Activated naive CD8-positive, alpha-beta T cell treated with anti-CD3 and anti-CD28 coated beads, Interleukin-2, amount 50 U/mL, for 24 hours (primary cell): ENCODE measurements around the gene RNPEPL1.
A peak's percentile ranks its signal among the peaks of the same experiment; 100 is the strongest.

Experiments
- ATAC-seq: fragments of 150-1000 bp; cut with Tn5 transposase; one replicate; pipeline ENCODE4 v1.10.0; 2021
- DNase-seq: peaks from one replicate; pipeline ENCODE4 v3.0.0; 2021
- H3K27ac Mint-ChIP-seq: one replicate; pipeline ENCODE4 v1.8.0; 2021; ENCODE audit warnings: mild to moderate bottlenecking, mixed read lengths
- H3K27me3 Mint-ChIP-seq: one replicate; pipeline ENCODE4 v1.8.0; 2021; ENCODE audit warnings: mixed read lengths
- H3K36me3 Mint-ChIP-seq: one replicate; pipeline ENCODE4 v1.8.0; 2021; ENCODE audit warnings: low read depth, mixed read lengths
- H3K4me1 Mint-ChIP-seq: one replicate; pipeline ENCODE4 v1.8.0; 2021; ENCODE audit warnings: mixed read lengths
- H3K4me3 Mint-ChIP-seq: one replicate; pipeline ENCODE4 v1.8.0; 2021; ENCODE audit warnings: mild to moderate bottlenecking, moderate library complexity, mixed read lengths
- H3K9me3 Mint-ChIP-seq: one replicate; pipeline ENCODE4 v1.8.0; 2021; ENCODE audit warnings: mixed read lengths

The RNPEPL1 gene

DNA sequence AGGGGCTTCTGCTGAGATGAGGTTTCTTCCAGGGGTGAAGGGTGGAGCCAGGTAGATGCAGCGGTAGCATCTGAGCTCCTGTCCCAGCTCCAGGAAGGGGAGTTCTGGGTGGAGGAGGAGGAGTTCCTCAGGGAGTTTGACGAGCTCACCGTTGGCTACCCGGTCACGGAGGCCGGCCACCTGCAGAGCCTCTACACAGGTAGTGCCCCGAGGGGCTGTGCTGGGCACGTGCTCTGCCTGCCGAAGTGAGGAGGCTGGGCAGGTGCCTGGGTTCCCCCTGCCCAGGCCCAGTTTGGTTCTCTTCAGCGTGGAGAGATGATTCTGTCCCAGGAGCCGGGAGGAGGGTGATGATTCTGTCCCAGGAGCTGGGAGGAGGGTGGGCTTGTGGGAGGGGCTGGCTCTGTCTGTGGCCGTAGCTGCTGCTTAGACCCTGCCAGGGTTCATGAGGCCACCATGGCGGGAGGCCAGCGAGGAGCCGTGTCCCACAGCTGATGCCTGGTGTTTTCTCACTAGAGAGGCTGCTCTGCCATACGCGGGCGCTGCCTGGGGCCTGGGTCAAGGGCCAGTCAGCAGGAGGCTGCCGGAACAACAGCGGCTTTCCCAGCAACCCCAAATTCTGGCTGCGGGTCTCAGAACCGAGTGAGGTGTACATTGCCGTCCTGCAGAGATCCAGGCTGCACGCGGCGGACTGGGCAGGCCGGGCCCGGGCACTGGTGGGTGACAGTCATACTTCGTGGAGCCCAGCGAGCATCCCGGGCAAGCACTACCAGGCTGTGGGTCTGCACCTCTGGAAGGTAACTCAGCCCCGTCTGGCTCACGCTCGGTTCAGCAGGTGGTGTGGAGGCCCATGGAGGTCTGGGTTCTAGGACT is 26.5 kb downstream of the RNPEPL1 start:
- peaks cover under 1% of the 10 kb centered on the region for H3K4me1 Mint-ChIP-seq
- no peak overlapping the region for H3K4me3 Mint-ChIP-seq
- no peaks in the 10 kb centered on the region for H3K27me3 Mint-ChIP-seq
- no peaks in the 10 kb centered on the region for H3K9me3 Mint-ChIP-seq
- ATAC-seq: no peak
- H3K27ac Mint-ChIP-seq: no peak overlapping the region
- peaks cover 10% of the 10 kb centered on the region for H3K36me3 Mint-ChIP-seq
- DNase-seq: no peak

DNA sequence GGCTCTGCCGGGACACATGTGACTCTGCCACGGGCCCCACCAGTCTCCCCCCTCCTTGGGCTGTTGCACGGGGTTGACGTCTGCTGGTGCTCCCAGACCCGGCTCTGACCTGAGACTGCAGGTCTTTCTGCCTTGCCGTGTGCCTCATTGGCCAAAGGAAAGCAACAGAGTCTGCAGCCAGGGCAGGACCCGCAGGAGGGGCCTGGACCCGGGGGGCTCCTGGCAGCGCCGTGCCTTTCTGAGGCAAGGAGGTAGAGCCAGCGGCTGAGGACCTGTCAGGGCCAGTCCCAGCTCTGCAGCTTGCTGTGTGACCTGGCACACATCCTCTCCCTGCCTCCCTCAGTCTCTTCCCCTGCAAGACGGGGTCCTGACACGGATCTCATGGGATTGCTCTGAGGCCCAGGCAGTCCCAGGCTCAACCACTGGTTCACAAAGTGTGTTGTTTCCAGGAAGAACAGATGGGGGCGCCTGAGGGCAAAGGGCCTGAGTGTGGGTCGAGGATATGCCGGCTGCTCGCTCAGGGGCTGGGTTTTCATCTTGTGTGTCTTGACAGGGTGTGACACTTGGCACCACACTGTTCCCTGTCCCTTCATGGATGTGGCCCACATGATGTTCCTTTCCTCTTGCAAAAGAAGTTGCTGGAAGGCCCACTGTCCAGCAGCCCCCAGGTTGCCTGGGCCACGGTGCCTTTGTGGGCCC is 27.2 kb downstream of the RNPEPL1 start:
- H3K36me3 Mint-ChIP-seq: peaks cover 10% of the 10 kb centered on the region
- no peaks in the 10 kb centered on the region for H3K27me3 Mint-ChIP-seq
- no peaks in the 10 kb centered on the region for H3K9me3 Mint-ChIP-seq
- H3K4me3 Mint-ChIP-seq: no peak overlapping the region
- DNase-seq (peak; percentile 50), ATAC-seq (no peak)
- no peak overlapping the region for H3K27ac Mint-ChIP-seq
- no peaks in the 10 kb centered on the region for H3K4me1 Mint-ChIP-seq

DNA sequence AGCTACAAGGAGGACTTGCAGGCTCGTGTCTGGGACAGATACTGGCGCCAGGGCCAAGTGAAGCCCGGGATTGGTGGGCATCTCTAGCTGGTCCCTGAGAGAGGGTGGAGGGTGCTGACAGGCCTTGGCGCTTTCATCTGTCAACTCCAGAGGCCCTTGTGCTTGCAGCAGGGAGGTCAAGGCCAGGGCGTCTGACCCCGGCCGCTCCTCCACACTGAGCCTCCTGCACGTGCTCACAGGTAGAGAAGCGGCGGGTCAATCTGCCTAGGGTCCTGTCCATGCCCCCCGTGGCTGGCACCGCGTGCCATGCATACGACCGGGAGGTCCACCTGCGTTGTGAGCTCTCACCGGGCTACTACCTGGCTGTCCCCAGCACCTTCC is 27.8 kb downstream of the RNPEPL1 start:
- Mint-ChIP-seq H3K9me3 (no peaks in the 10 kb centered on the region), H3K4me1 (no peaks in the 10 kb centered on the region), H3K27ac (no peak overlapping the region), H3K4me3 (no peak overlapping the region), H3K27me3 (no peaks in the 10 kb centered on the region), H3K36me3 (peaks cover 10% of the 10 kb centered on the region)
- no peak for DNase-seq
- ATAC-seq: no peak

DNA sequence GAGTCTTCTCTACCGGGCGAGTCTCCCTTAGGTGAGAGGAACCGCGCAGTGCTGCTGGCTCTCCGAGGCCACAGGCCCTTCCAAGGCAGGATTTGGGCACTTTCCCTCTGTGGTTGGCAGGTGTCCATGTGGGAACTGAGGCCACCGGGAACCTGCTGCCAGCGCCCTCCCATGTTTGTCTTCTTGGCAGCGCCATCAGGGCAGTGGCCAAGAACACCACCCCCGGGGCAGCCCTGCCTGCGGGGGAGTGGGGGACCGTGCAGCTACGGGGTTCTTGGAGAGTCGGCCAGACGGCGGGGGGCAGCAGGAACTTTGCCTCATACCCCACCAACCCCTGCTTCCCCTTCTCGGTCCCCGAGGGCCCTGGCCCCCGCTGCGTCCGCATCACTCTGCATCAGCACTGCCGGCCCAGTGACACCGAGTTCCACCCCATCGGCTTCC is 28.2 kb downstream of the RNPEPL1 start:
- Mint-ChIP-seq H3K27ac (no peak overlapping the region), H3K9me3 (no peaks in the 10 kb centered on the region), H3K27me3 (no peaks in the 10 kb centered on the region), H3K4me3 (no peak overlapping the region), H3K36me3 (peaks cover 8% of the 10 kb centered on the region), H3K4me1 (no peaks in the 10 kb centered on the region)
- DNase-seq (no peak), ATAC-seq (no peak)

DNA sequence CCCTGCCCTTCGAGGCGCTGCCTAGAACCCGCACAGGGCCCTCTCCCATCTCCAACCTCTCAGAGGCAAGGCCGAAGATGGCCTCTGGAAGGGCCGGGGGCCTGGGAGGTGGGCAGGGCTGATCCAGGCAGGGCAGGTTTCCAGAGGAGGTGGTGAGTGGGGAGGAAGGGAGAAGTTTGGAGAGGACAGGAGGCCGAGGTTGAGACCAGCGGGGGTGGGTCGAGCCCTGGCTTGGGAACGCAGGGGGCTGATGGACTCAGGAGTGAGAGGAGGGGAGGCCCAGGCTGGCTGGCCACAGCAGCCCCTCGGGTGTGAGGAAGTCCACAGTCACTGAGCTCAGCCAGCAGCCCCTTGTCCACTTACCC is 28.8 kb downstream of the RNPEPL1 start:
- Mint-ChIP-seq H3K27ac (no peak overlapping the region), H3K9me3 (no peaks in the 10 kb centered on the region)

DNA sequence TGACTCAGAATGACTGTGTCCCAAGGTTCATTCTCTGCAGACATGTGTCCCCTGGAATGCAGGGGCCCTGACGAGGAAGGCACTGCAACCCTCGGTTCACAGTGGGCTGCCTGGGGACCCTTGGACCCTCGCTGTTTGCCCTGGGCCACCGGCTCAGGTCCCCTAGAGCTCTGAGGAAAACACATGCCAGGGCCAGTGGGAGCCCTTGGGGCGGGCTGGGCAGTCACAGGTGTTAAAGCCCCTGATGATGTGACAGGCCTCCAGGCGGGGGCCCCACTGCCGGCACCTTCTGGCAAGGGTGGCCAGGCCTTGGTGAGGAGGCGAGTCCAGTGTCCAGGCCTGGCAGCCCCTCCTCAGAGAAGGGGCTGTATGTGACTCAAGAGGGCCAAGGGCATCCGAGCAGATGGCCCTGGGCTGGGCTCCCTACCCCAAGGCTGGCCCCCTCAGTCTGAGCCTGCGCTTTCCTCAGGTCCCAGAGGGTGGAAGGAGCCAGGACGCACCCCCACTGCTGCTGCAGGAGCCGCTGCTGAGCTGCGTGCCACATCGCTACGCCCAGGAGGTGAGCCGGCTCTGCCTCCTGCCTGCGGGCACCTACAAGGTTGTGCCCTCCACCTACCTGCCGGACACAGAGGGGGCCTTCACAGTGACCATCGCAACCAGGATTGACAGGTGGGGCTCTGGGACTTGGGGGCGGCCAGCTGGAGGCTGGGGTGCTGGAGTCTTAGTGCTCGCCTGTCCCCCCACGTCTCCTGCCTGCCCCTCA is 29.3 kb downstream of the RNPEPL1 start:
- DNase-seq: no peak

More for the DNA sequence above, 28.8 kb downstream of the RNPEPL1 start:
- Mint-ChIP-seq H3K27me3 (no peaks in the 10 kb centered on the region), H3K4me3 (no peak overlapping the region), H3K36me3 (peaks cover 5% of the 10 kb centered on the region), H3K4me1 (no peaks in the 10 kb centered on the region)
- ATAC-seq (no peak), DNase-seq (no peak)

DNA sequence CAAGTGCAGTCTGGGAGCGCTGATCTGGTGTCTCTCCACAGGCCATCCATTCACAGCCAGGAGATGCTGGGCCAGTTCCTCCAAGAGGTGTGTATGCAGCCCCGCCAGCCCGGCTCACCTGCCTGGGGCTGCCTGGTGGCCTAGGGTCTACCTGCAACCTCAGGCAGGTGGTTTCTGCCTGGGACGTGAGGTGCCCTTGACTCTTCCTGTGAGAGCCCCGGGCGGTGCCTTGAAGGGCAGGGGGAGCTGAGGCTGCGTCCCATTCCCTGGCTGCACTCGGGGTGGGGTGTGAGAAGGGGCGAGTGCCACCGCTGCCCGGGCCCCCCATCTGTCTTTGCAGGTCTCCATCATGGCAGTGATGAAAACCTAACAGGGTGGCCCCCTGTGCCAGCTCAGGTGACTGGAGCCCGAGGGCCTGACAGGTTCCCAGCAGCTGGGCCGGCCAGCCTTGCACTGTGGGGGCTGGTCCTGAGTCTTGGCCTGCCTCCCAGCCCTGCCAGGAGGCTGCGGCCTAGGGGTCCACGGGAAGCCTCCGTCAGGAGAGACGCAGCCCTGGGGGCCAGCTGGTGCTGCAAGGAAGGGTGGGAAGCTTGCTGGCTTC is 30.1 kb downstream of the RNPEPL1 start:
- H3K36me3 Mint-ChIP-seq: peaks cover 2% of the 10 kb centered on the region
- DNase-seq: no peak
- H3K27me3 Mint-ChIP-seq: no peaks in the 10 kb centered on the region
- no peak overlapping the region for H3K27ac Mint-ChIP-seq
- H3K4me1 Mint-ChIP-seq: no peaks in the 10 kb centered on the region
- no peaks in the 10 kb centered on the region for H3K9me3 Mint-ChIP-seq
- H3K4me3 Mint-ChIP-seq: no peak overlapping the region
- ATAC-seq: no peak

More for the DNA sequence above, 29.3 kb downstream of the RNPEPL1 start:
- H3K36me3 Mint-ChIP-seq: peaks cover 4% of the 10 kb centered on the region
- H3K27me3 Mint-ChIP-seq: no peaks in the 10 kb centered on the region
- no peak overlapping the region for H3K27ac Mint-ChIP-seq
- H3K4me1 Mint-ChIP-seq: no peaks in the 10 kb centered on the region
- no peak overlapping the region for H3K4me3 Mint-ChIP-seq
- no peaks in the 10 kb centered on the region for H3K9me3 Mint-ChIP-seq
- ATAC-seq: no peak

DNA sequence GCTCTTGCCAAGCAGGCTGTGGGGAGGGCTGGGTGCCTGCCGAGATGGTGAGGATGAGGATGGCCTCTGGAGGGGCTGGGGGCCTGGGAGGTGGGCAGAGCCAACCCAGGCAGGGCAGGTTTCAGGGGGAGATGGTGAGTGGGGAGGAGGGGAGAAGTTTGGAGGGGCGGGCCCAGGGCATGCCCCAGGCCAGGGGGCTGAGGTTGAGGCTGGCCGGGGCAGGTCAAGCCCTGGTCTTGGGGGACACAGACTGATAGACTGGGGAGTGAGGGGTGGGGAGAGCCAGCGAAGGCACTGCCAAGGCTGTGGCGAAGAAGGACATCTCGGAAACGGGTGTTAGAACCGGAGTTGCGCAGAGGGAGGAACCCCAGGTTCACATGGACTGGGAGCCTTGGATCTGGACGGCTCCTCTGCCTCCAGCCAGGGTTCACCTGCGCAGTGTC is 30.9 kb downstream of the RNPEPL1 start:
- Mint-ChIP-seq H3K4me1 (no peaks in the 10 kb centered on the region), H3K4me3 (no peak overlapping the region), H3K9me3 (no peaks in the 10 kb centered on the region), H3K27ac (no peak overlapping the region), H3K36me3 (peaks cover 2% of the 10 kb centered on the region), H3K27me3 (no peaks in the 10 kb centered on the region)
- DNase-seq (no peak), ATAC-seq (no peak)

DNA sequence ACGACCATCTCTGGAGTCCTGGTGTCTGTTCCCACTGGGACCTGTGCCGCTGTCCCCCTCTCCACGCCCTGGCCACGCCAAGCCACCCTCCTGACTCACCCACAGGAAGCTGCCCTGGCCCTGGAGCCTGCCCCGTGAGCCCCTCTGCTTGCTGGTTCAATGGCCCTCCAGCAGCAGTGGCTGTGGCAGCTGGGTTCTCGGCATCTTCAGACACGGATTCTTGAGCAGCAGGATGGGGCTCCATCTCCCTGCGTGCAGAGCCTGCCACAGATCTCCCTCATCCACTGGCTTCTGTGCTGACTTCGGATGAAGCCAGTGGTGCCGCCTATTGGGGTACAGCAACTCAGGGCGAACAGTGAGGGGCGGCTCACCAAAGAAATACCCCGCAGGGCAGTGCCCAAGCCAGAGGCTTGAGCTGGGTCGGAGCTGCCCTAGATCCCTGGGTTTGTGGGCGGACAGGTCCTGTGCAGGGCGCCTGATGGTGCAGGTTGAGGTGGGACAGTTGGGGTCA is 32.2 kb downstream of the RNPEPL1 start:
- no peak for ATAC-seq
- DNase-seq: no peak
- no peaks in the 10 kb centered on the region for H3K9me3 Mint-ChIP-seq

DNA sequence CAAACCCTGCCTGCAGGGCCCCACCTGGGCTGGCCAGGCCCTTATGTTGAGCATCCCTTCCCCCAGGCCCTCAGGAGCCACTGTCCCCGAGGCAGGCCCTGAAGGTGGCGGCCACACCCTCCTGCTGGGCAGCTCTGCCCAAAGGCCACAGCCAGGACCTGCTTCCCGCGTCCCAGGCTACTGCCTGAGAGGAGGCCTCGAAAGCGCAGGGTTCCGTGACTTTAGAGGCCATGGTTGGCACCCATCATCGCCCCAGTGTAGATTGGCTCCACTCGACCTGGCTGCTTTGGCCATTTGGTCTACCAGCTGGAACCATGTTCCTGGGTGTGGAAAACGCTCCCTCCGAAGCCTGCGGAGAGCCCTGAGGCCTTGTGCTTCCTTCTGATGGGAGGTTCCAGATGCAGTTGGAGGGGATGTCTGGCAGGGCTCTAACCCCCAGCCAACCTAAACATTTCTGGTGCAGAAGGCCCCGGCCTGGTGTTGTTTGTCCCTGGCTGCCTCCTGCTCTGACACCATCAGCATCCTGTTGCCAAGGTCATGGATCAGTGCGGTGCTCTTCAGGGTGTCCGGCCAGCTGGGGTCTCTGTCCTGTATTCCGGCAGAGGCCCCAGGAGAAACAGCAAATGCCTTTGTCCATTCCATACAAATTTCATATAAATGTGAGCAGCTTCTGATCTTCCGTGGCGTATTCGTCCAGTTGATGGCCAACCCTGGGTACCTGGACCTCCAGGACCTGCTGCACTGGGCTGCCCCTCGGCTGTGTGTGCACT is 33.0 kb downstream of the RNPEPL1 start:
- H3K9me3 Mint-ChIP-seq: no peaks in the 10 kb centered on the region
- H3K4me3 Mint-ChIP-seq: no peak overlapping the region
- DNase-seq (no peak), ATAC-seq (no peak)
- H3K27me3 Mint-ChIP-seq: no peaks in the 10 kb centered on the region
- H3K36me3 Mint-ChIP-seq: peaks cover 2% of the 10 kb centered on the region
- no peak overlapping the region for H3K27ac Mint-ChIP-seq
- H3K4me1 Mint-ChIP-seq: no peaks in the 10 kb centered on the region

More for the DNA sequence above, 32.2 kb downstream of the RNPEPL1 start:
- H3K27me3 Mint-ChIP-seq: no peaks in the 10 kb centered on the region
- H3K36me3 Mint-ChIP-seq: peaks cover 2% of the 10 kb centered on the region
- H3K27ac Mint-ChIP-seq: no peak overlapping the region
- no peaks in the 10 kb centered on the region for H3K4me1 Mint-ChIP-seq
- H3K4me3 Mint-ChIP-seq: no peak overlapping the region

DNA sequence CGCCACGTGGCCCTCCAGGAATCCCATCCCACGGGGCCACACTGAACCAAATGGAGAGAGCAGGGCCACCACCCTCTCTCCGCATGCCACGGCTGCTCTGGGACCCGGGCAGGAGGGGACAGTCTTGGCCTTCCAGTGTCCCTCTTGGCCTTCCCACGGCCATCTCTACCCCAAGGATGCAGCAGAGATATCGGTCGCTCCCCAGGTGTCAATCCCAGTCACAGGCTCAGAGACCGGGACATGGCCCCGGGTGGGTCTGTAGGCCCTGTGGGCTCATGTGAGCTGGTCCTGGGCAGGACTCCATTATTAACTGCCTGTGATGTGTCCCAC is 33.5 kb downstream of the RNPEPL1 start:
- no peaks in the 10 kb centered on the region for H3K9me3 Mint-ChIP-seq
- no peak overlapping the region for H3K27ac Mint-ChIP-seq
- no peak overlapping the region for H3K4me3 Mint-ChIP-seq
- H3K4me1 Mint-ChIP-seq: no peaks in the 10 kb centered on the region
- H3K27me3 Mint-ChIP-seq: no peaks in the 10 kb centered on the region
- H3K36me3 Mint-ChIP-seq: peaks cover 2% of the 10 kb centered on the region
- DNase-seq: no peak
- no peak for ATAC-seq

DNA sequence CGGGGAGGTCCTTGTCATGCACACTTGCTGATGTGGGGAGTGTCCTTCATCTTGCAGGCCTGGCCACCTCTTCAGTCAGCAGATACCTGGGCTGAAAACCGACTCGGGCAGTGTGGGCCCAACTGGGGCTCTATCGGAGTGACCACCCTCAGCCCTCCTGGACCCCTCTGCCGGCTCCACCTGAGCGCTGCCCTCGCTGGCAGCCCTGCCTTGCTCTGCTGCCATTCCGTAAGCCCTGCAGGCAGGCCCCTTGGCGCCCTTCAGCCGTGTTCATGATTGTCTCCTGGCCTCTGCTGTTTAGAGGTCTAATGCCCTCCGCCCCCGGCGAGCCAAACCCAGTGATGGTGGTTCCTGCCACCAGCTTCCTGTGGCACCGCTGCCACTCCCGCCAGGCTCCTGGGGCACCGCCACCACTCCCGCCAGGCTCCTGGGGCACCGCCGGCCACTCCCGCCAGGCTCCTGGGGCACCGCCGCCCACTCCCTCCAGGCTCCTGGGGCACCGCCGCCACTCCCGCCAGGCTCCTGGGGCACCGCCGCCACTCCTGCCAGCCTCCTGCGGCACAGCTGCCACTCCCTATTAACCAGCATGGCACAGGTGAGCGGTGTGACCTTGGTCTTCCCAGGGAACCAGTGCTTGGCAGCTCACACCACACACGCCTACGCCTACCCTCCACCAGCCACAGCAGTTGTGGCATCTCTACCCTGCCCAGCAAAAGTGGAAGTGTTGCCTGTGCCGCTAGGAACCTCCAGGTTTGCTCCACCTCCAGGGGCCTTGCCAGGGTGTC is 34.2 kb downstream of the RNPEPL1 start:
- no peak overlapping the region for H3K27ac Mint-ChIP-seq
- H3K4me1 Mint-ChIP-seq: no peaks in the 10 kb centered on the region
- no peak for DNase-seq
- peaks cover 2% of the 10 kb centered on the region for H3K36me3 Mint-ChIP-seq
- H3K4me3 Mint-ChIP-seq: no peak overlapping the region
- H3K27me3 Mint-ChIP-seq: no peaks in the 10 kb centered on the region
- H3K9me3 Mint-ChIP-seq: no peaks in the 10 kb centered on the region
- ATAC-seq: no peak

DNA sequence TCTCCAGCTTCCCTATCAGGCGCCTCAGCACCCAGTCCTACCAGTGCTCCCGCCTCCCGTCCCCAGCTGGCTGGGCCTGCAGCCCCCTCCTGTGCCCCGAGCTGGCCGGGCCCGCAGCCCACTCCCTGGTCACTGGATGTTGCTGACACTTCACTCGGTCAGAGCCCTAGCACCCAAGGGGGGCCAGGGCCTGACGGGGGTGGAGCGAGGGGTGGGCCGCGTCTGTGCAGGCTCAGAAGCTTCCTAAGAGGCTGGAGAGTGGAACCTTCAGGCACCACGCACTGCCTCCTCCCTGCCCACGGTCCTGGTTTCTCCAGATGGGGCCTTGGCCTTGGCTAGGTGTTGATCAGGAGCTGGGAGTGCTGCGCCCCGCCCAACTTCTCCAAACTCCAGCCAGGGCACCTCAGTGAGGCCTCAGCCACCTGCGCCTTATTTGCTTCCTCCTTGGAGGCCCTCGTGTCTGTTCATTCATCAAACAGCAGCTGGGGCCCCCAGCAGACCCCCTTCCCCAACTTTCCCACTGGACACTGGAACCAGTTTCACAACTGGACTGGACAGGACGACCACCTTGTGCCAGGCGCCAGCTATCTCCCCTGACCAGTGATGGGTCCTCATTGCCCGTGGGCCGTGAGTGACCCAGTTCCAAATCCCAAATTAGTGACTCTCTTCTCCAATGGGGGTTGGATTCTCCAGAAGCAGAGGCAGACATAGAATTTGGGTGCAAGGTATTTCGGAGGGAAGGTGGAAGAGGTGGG is 35.0 kb downstream of the RNPEPL1 start:
- Mint-ChIP-seq H3K27me3 (no peaks in the 10 kb centered on the region), H3K4me1 (no peaks in the 10 kb centered on the region), H3K36me3 (peaks cover 2% of the 10 kb centered on the region), H3K4me3 (no peak overlapping the region), H3K27ac (no peak overlapping the region), H3K9me3 (no peaks in the 10 kb centered on the region)
- ATAC-seq (no peak), DNase-seq (no peak)
